Activated CD4-positive, CD25-positive, alpha-beta regulatory T cell (primary cell): ENCODE data around the gene TXNDC11.

Experiments used
- DNase-seq, 4 experiments: peaks; one replicate each; lab custom pipeline; 2025; lab: John Stamatoyannopoulos, UW

Gene TXNDC11

DNA sequence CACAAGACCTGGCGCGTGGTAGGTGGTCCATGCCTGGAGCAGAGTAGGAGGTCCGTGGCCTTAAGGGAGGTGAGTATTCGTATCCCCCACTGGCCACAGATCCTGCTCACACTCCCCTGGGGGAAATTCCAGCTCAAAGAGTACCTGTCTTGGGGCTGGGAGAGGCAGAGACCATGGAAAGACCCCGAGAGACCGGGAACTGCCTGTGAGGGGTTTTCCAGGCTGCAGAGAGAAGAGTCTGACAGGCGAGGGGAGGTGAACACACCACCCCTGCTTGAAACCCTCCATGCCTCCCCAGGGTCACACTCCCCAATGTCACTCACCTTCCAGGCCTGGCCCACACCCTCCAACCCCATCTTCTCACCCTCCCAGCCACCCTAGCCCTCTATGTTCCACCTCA, 87.0 kb downstream of the TXNDC11 start:
- no peak for DNase-seq

DNA sequence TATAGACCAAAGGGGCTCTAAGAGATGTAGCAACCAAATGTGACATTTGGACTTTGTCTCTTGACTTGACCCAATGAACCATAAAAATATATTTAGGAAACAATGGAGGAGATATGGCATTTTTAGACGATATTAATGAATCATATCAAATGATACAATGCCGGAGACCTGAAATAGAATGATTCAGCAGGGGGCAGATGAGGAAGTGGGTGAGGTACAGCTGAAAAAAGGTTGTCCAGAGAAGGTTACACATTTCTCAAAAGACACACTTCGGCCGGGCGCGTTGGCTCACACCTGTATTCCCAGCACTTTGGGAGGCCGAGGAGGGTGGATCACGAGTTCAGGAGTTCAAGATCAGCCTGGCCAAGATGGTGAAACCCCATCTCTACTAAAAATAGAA, 90.9 kb downstream of the TXNDC11 start:
- no peak for DNase-seq

GRCh38 chr16:11650641-11651591, 91.7 kb downstream of the TXNDC11 start:
- DNase-seq, result no peak

DNA sequence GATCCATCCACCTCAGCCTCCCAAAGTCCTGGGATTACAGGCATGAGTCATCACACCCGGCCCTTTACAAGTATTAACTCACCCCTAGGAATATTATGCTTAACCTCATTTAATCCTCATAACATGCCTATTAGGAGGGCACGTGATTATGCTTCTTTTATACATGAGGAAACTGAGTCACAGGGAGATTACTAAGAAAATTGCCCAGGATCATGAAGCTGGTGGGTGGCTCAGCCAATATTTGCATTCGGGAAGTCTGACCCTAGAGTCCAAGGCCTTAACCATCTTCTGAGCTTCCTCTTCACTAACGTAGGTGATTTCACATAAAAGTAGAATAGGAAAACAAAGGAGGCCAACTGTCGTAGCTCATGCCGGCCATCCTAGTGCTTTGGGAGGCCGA, 93.4 kb downstream of the TXNDC11 start:
- DNase-seq, result no peak

GRCh38 chr16:11642765-11643116, 99.9 kb downstream of the TXNDC11 start:
- no peak for DNase-seq

- DNase-seq, result no peak
Observed at GRCh38 chr16:11640987-11641817, 101.5 kb downstream of the TXNDC11 start.

DNA sequence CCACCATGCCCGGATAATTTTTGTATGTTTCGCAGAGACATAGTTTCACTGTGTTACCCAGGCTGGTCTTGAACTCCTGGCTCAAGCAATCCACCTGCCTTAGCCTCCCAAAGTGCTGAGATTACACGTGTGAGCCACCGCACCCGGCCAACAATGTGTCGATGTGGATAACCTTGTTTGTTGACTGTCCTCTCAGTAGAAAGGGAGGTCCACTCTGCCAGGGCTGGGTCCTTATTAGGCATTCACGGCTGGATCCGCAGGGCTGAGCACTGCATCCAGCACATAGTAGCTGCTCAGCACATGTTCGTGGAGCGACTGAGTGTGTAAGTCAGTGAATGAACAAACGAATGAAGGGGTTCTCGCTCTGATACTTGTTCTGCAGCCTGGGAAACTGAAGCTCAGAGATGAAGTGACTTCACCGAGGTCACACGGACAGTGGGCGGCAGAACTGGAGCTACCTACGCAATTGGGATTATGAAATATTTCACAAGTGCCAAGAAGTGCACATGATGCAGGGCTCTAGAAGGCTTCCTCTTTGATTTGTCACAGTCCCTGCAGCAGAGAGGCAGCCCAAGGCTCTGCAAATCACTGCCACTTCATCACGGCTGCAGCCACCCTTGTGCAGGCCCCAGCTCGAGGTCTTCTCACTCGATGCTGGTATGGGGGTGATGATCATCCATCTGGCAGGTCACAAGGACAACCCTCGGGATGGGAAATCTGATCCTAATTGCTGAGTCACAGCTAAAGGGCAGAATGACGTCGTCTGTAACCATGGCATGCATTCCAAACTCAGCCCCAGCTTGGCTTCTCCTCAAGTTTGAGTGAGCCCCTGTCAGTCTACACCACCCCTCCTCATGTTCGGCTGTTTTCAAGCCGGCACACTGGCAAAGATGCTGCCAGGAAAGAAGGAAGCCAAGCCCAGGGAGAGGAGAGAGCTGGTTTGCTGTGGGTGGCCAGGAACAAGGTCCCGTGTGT, 102.4 kb downstream of the TXNDC11 start:
- no peak for DNase-seq

GRCh38 chr16:11639008-11639562, 103.6 kb downstream of the TXNDC11 start:
- DNase-seq, result no peak

GRCh38 chr16:11638140-11638539, 104.5 kb downstream of the TXNDC11 start:
- no peak for DNase-seq

- no peak for DNase-seq
Observed at GRCh38 chr16:11637320-11637719, 105.3 kb downstream of the TXNDC11 start.

- DNase-seq, result no peak
Observed at GRCh38 chr16:11636172-11636721, 106.4 kb downstream of the TXNDC11 start.

DNA sequence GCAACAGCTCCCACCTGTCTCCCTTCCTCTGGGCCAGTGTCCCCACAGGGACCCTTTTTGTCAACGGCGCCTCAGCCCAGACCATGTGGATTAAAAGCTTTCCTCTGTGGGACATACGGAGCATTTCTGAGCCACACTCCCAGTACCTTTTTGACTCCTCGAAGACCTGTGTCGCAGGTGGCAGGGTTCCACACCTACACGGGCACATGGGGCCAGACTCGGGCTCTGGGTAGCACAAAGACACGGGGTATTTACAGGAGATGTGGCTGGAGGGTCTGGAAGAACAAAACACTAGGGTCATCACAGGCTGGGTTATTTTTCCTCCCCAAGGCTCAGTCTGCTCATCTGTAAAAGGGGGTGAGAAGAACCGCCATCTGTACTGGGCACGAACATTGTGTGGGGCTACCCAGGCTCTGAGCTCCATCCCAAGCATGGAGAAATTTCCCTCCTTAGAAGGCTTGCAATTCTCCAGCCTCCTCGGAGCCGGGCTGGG, 106.9 kb downstream of the TXNDC11 start:
- no peak for DNase-seq

GRCh38 chr16:11635113-11635652, 107.5 kb downstream of the TXNDC11 start:
- no peak for DNase-seq

DNA sequence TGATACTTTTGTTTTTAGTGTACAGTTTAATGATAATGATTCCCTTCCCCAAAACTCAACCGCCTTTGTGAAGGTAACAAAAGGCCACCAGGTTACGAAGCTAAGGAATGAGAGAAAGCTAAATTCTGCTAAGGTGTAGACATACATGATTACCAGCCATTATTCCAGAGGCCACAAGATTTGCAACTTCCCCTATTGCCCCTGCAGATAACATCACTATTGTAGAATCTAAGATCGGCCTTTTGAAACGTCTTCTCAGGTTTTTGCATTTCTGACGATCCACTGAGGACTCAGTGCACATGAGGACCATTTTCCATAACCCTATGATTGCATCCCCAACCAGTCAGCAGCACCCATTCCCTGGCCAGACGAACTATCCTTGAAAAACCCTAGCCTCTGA, 108.3 kb downstream of the TXNDC11 start:
- DNase-seq, result no peak

- no peak for DNase-seq
Observed at GRCh38 chr16:11633113-11633512, 109.5 kb downstream of the TXNDC11 start.

GRCh38 chr16:11632455-11632939, 110.2 kb downstream of the TXNDC11 start:
- DNase-seq, result no peak

DNA sequence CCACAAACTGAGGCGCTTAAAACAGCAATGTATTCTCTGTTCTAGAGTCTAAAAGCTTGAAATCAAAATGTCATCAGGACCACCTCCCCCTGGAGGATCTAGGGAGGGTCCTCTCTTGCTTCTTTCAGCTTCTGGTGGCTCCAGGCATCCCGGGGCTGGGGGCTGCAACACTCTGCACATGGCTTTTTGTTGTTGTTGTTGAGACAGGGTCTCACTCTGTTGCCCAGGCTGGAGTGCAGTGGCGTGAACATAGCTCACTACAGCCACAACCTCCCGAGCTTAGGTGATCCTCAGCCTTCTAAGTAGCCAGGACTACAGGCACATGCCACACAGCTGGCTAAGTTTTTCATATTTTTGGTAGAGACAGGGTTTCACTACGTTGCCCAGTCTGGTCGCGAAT, 111.4 kb downstream of the TXNDC11 start:
- DNase-seq, result no peak

GRCh38 chr16:11630768-11631056, 111.9 kb downstream of the TXNDC11 start:
- no peak for DNase-seq

GRCh38 chr16:11630046-11630767, 112.5 kb downstream of the TXNDC11 start:
- DNase-seq, result no peak
